Stimulated activated CD4-positive, alpha-beta T cell treated with anti-CD3 and anti-CD28 coated beads, Interleukin-1b, Interleukin-23, amount 100 ng/mL, for 4 hours (primary cell): ENCODE data around the gene ENDOV.

Experiments
- DNase-seq, 2 donors: peaks; one replicate each; pipeline ENCODE4 v3.0.0-alpha.2; 2020; ENCODE audit warnings: low read depth in 2 of 2

ENDOV gene

DNA sequence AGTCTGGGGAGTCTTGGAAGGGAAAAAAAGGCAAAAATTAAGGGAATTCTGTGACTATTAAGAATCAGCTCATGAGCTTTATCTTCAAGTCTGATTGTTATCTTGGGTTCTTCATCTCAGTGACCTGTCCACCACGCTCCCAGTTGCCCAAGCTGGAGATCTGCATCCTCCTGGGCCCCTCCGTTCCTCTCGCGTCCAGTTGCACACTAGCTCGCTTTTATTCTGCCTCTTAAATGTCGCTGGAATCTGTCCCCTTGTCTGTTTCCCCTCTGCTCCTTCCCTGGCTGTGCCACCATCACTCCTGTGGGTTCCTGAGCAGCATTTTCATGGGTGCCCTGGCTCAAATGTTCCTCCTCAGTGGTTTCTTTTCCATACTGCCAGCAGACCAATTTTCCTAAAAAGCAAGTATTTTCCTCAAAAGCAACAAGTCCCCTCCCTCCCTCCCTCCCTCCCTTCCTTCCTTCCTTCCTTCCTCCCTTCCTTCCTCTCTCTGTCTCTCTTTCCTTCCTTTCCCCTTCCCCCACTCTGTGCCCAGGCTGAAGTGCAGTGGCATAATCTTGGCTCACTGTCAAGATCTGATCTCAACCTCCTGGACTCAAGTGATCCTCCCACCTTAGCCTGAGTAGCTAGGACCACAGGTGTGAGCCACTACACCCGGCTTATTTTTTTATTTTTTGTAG lies 1.4 kb downstream of the ENDOV start:
- no peak for DNase-seq

DNA sequence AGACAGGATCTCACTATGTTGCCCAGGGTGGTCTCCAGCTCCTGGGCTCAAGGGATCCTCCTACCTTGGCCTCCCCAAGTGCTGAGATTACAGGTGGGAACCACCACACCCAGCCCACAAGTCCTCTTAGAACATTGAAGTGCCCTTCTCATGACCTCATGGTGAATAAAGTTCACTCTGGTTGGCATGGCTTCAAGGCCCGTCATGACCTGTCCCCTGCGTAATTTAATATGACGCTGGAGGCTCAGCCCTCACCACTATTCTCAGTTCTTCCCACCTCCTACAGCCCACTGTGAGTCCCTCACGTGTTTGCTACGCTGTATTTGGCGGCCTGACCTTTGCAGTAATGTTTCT lies 1.9 kb downstream of the ENDOV start:
- DNase-seq: no peak

- no peak for DNase-seq
Measured at GRCh38 chr17:80418589-80418988, 3.6 kb downstream of the ENDOV start.

- no peak for DNase-seq
Measured at GRCh38 chr17:80419255-80419654, 4.3 kb downstream of the ENDOV start.

DNA sequence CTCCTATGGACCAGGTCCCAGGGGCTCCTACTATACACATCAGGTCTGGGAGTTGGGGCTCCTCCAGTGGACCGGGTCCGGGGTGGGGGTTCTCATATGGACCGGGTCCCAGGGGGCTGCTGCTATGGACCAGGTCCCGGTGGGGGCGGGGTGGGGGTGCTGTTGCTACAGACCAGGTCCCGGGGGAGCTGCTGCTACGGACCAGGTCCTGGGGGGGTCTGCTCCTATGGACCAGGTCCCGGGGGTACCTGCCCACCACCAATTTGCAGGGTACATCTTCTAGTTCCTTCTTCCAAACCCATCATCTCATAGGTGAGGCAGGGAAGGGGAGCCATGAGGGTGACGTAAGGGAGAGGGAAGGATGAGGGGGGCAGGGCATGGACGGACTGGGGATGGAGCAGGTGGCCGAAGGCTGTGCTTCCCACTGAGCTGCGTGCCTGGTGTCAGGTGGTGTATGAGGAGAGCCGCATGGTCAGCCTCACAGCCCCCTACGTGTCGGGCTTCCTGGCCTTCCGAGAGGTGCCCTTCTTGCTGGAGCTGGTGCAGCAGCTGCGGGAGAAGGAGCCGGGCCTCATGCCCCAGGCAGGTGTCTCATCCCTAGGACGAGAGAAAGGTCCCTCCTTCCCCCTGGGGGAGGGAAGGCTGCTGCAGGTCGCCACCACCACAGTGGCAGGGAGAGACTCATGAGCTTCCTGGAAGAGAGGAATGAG lies 6.6 kb downstream of the ENDOV start:
- DNase-seq: no peak

GRCh38 chr17:80422276-80422675 lies 7.3 kb downstream of the ENDOV start:
- no peak for DNase-seq

DNA sequence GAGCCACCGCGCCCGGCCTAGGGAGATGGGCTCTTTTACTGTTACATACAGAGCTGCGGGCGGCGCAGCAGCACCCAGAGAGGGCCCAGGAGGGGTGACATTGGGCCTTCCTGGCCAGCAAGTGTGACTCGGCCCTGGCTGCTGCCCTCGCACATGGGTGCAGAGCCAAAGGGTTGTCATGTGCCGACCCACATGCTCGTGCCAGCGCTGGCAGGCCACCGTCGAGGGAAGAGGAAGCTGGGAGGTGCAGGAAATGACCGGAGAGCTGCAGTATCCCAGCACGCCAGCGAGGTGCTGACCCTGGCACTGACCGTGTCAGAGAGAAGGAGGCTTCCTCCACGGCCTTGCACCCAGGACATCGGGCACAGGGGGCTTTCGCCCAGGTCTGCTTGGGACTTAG lies 8.0 kb downstream of the ENDOV start:
- DNase-seq: no peak

GRCh38 chr17:80423536-80424225 lies 8.7 kb downstream of the ENDOV start:
- DNase-seq: no peak

- DNase-seq: no peak
Measured at GRCh38 chr17:80424261-80424660, 9.3 kb downstream of the ENDOV start.

DNA sequence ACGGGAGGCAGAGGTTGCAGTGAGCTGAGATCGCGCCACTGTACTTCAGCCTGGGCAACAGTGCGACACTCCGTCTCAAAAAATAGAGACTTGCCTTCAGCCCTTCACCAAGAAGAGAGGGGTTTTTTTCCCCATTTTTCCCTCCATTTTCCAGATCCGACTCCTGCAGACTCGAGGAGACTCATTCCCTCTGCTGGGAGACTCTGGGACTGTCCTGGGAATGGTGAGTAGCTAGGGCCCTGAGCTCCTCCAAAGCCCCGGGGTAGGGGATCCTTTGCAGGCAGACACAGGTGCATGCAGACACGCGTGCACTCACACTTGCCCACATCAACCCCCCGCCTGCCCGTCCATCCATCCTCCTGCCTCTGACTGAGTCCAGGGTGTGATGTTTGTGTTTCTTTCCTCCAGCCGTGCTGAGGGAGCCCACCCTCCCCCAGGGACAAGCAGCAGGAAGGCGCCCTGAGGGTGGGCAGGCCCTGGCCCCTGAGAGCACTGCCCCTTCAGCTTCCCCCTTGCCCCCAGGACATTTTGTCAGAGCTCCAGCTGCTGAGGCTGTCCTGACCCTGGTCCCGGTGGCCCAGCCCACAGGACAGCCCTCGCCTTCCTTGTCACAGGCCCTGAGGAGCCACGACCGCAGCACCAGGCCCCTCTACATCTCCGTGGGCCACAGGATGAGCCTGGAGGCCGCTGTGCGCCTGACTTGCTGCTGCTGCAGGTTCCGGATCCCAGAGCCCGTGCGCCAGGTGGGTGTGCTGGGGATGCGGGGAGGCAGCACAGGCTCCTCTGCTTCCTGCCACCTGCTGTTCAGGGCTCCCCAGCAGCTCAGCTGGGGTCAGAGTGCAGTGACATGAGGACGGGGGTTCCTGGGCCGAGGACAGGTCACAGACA lies 10.2 kb downstream of the ENDOV start:
- no peak for DNase-seq

- DNase-seq: no peak
Measured at GRCh38 chr17:80425835-80426426, 11.0 kb downstream of the ENDOV start.

DNA sequence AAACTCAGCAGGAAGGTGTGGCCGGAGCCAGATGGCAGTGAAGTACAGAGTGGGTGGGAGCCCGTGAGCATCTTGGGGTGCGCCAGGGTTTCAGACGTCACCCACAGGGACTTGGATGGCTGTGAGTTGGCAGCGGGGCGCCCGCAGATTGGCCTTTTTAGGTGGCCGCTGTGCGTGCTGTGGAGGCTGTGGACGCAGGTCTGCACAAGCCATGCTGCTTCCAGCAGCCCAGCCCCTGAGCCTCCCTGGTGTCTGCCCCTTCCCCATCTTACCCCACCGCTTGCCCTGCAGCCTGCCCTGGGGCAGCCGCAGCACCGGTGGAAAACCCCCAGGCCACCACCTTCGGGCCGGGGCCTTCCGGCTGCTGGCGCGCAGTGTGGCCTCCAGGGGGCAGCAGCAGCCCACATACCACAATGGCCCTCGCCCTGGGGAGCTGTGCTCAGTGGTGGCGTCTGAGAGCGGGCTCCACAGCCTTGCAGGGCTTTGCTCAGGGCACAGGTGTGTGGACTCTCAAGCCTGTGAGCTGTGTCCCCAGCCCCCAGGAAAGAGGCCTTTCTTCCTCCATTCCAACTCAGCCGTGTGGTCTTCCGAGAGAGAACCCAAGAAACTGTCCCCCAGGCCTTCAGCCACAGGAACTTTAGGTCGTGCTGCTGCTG lies 11.8 kb downstream of the ENDOV start:
- peak; percentile 84 to 88 for DNase-seq

GRCh38 chr17:80427366-80428282 lies 12.7 kb downstream of the ENDOV start:
- DNase-seq: no peak

DNA sequence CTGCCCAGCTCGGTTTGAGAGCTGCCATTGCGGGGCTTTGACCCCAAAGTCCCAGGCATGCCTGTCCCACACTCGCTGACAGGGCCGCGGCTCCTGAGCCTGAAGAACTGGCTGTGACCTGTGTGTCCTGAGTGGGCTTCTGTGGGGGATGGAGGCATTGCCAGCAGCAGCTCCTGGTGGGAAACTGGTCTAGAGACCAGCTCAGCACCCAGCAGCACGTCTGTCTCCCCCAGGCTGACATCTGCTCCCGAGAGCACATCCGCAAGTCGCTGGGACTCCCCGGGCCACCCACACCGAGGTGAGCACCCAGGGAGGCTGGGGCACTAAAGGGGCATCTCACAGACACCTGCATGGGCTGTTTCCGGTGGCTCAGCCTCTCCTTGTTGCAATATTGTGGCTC lies 13.4 kb downstream of the ENDOV start:
- no peak for DNase-seq

DNA sequence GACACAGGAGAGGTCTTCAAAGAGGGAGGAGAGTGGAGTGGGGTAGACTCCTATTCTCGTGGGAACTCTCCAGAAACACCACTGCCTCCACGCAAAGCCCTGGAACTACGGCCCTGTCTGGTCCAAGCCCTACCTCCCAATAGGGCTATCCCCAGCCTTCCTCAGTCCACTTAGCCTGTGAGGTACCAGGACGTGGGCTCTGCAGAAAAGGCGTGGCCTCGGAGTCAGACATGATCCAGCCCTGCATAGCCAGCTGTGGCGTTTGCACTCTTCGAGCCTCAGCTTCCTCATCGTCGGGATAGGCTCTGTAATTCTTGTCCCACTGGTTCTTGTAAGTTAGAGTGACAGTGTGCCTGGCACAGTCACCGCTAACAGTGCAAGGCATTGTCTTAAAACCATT lies 13.8 kb downstream of the ENDOV start:
- no peak for DNase-seq

GRCh38 chr17:80429356-80430275 lies 14.6 kb downstream of the ENDOV start:
- DNase-seq: no peak

GRCh38 chr17:80430446-80431245 lies 15.7 kb downstream of the ENDOV start:
- DNase-seq: no peak
